ENCODE measurements around the gene EEF1A2. TPM values are rescaled to one million over a fixed set of nuclear protein-coding genes. Genes with fewer than 3 reads are reported as not detected.

The EEF1A2 gene
- total and polyA plus RNA-seq, 2 of the 4 experiments (the other 2 are of a cell fraction): 1.3 to 4.6 TPM

DNA sequence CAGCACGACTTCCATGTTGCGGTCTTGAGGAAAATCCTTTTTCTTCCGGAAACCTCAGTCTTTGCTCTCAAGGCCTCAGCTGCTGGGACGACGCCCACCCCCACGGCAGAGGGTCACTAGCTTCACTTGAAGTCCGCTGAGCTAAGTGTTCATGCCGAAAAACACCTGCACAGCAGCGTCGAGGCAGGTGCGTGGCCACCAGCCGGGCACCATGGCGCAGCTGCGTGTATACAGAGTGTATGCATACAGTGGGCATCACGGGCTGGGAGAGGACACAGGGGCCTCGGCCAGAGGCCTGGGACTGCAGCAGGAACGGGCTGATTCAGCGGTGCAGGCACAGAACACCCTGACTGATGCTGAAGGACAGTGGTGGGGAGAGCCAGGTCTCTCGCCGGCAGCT, 46.5 kb downstream of the EEF1A2 start:
- H4K20me1 ChIP-seq (ENCODE audit: insufficient read depth, low read length): no peaks in the 10 kb centered on the region
- no peak overlapping the region for H2BK120ac ChIP-seq (ENCODE audit: low read depth, low read length)
- H2BK20ac ChIP-seq (ENCODE audit: low read depth, low read length): no peak overlapping the region
- CTCF ChIA-PET: no interaction called here
- no peak overlapping the region for H2BK5ac ChIP-seq (ENCODE audit: low read depth, low read length, poor library complexity, severe bottlenecking)
- POLR2A ChIA-PET (ENCODE audit: unreplicated experiment): no interaction called here
- ATAC-seq (ENCODE audit: low read depth): no peak
- H3K27ac ChIP-seq (ENCODE audit: insufficient read depth, low read length): no peak overlapping the region
- no peaks in the 10 kb centered on the region for H3K79me1 ChIP-seq (ENCODE audit: low read depth in 1 of 2, low read length in 2 of 2)
- H3K9me3 ChIP-seq (ENCODE audit: control insufficient read depth, insufficient read depth, low read length): no peaks in the 10 kb centered on the region
- no peaks in the 10 kb centered on the region for H3K36me3 ChIP-seq (ENCODE audit: control insufficient read depth, insufficient read depth, low read length)
- TF ChIP-seq, protein P1, sequence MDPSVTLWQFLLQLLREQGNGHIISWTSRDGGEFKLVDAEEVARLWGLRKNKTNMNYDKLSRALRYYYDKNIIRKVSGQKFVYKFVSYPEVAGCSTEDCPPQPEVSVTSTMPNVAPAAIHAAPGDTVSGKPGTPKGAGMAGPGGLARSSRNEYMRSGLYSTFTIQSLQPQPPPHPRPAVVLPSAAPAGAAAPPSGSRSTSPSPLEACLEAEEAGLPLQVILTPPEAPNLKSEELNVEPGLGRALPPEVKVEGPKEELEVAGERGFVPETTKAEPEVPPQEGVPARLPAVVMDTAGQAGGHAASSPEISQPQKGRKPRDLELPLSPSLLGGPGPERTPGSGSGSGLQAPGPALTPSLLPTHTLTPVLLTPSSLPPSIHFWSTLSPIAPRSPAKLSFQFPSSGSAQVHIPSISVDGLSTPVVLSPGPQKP (IDR thresholded peaks at IDR 0.05; ENCODE audit: borderline replicate concordance, low read depth, low read length): no peak
- no peak for TF ChIP-seq RCOR1 (IDR thresholded peaks at IDR 0.05; ENCODE audit: insufficient replicate concordance, low read length)
- no peak for TF ChIP-seq FOS (IDR thresholded peaks at IDR 0.05; ENCODE audit: low read depth, low read length)
- TF ChIP-seq, protein P2, sequence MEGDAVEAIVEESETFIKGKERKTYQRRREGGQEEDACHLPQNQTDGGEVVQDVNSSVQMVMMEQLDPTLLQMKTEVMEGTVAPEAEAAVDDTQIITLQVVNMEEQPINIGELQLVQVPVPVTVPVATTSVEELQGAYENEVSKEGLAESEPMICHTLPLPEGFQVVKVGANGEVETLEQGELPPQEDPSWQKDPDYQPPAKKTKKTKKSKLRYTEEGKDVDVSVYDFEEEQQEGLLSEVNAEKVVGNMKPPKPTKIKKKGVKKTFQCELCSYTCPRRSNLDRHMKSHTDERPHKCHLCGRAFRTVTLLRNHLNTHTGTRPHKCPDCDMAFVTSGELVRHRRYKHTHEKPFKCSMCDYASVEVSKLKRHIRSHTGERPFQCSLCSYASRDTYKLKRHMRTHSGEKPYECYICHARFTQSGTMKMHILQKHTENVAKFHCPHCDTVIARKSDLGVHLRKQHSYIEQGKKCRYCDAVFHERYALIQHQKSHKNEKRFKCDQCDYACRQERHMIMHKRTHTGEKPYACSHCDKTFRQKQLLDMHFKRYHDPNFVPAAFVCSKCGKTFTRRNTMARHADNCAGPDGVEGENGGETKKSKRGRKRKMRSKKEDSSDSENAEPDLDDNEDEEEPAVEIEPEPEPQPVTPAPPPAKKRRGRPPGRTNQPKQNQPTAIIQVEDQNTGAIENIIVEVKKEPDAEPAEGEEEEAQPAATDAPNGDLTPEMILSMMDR (conservative IDR thresholded peaks at IDR 0.05; ENCODE audit: low read depth, low read length): no peak
- TF ChIP-seq, protein P3, sequence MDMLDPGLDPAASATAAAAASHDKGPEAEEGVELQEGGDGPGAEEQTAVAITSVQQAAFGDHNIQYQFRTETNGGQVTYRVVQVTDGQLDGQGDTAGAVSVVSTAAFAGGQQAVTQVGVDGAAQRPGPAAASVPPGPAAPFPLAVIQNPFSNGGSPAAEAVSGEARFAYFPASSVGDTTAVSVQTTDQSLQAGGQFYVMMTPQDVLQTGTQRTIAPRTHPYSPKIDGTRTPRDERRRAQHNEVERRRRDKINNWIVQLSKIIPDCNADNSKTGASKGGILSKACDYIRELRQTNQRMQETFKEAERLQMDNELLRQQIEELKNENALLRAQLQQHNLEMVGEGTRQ (IDR thresholded peaks at IDR 0.05; ENCODE audit: low read depth, low read length): no peak
- TF ChIP-seq RFX5 (IDR thresholded peaks at IDR 0.05; ENCODE audit: low read depth, low read length): no peak
- TF ChIP-seq CEBPB (IDR thresholded peaks at IDR 0.05; ENCODE audit: low read depth, low read length): no peak
- no peak for TF ChIP-seq MAZ (IDR thresholded peaks at IDR 0.05; ENCODE audit: borderline replicate concordance, low read depth, low read length)
- TF ChIP-seq RAD21 (IDR thresholded peaks at IDR 0.05; ENCODE audit: low read length): no peak
- TF ChIP-seq POLR2A (IDR thresholded peaks at IDR 0.05; ENCODE audit: low read depth, low read length): no peak
- no peak for TF ChIP-seq BHLHE40 (IDR thresholded peaks at IDR 0.05; ENCODE audit: low read depth, low read length)
- TF ChIP-seq NFE2L2 (IDR thresholded peaks at IDR 0.05; ENCODE audit: low read depth, low read length): no peak
- no peak overlapping the region for H4K8ac ChIP-seq (ENCODE audit: low read depth in 2 of 2, low read length in 2 of 2)
- no peak overlapping the region for H3K18ac ChIP-seq (ENCODE audit: low read depth, low read length)
- H2AFZ ChIP-seq (replicated peaks; ENCODE audit: low read length, poor library complexity): no peak overlapping the region
- no peak overlapping the region for H3K4me2 ChIP-seq (ENCODE audit: low read depth, low read length)
- no peaks in the 10 kb centered on the region for H3K4me1 ChIP-seq (ENCODE audit: control insufficient read depth, insufficient read depth, low read length)
- 80% methylated on average over 15 of the region's 20 CpGs; no CpG with 5 or more reads in 1 of the 2 experiments for WGBS, 2 experiments (ENCODE audit: extremely low coverage in 2 of 2, insufficient read length in 1 of 2)
- no peak overlapping the region for H2BK15ac ChIP-seq (ENCODE audit: low read depth, low read length)
- H2AK5ac ChIP-seq (ENCODE audit: low read depth, low read length): no peak overlapping the region
- no peak overlapping the region for H2AK9ac ChIP-seq (replicated peaks; ENCODE audit: low read depth, low read length, poor library complexity)
- no peak overlapping the region for H3K4me3 ChIP-seq (ENCODE audit: insufficient read depth, low read depth, low read length)
- dilution Hi-C loops (cut with HindIII; ENCODE audit: low sequenced_read_pairs, unreplicated experiment) (no loop called here), in situ Hi-C loops (cut with MboI; ENCODE audit: low sequenced_read_pairs) (no loop called here), intact Hi-C loops (cut with micrococcal nuclease) (no loop called here)
- no peak overlapping the region for H4K91ac ChIP-seq (ENCODE audit: insufficient read depth, low read depth, low read length)
- H3K56ac ChIP-seq (ENCODE audit: extremely low read depth, insufficient read depth, low read length): no peak overlapping the region
- no TSS peak for BruUV-seq (replicated peaks)
- DNase-seq: no peak
- H3K9me1 ChIP-seq (ENCODE audit: insufficient read depth, low read length): no peaks in the 10 kb centered on the region
- H3K4ac ChIP-seq (ENCODE audit: low read depth, low read length): no peak overlapping the region
- no peak overlapping the region for H3K9ac ChIP-seq (ENCODE audit: low read depth, low read length)
- no peak overlapping the region for H3K23ac ChIP-seq (ENCODE audit: low read depth, low read length)
- H3K14ac ChIP-seq (replicated peaks; ENCODE audit: low read depth, low read length): no peak overlapping the region
- H3K27me3 ChIP-seq (ENCODE audit: control insufficient read depth, insufficient read depth, low read length): peaks cover 43% of the 10 kb centered on the region; the same call in 1 of the 2 replicates
- no peak overlapping the region for H4K5ac ChIP-seq (ENCODE audit: low read depth, low read length)

All from IMR-90 (cell line).